Loucy (cell line): ENCODE measurements around the gene PAQR3.

ENCODE experiments used
- H2AFZ ChIP-seq: fragments of 200-600 bp; sonication (generic); 2 replicates; pipeline ENCODE4 v1.6.0; 2016; ENCODE audit warnings: antibody characterized with exemption, mild to moderate bottlenecking, low read length, moderate library complexity
- H3F3A ChIP-seq: fragments of 200-600 bp; 2 replicates; pipeline ENCODE4 v1.6.0; 2016; ENCODE audit warnings: antibody characterized with exemption, low read depth, mild to moderate bottlenecking
- H3K27me3 ChIP-seq: fragments of 200-600 bp; sonication (generic); 2 replicates; pipeline ENCODE4 v1.6.1; 2014; ENCODE audit warnings: low read length, mild to moderate bottlenecking; ENCODE audit not compliant: insufficient read depth, poor library complexity, severe bottlenecking
- H3K36me3 ChIP-seq: fragments of 200-600 bp; sonication (generic); 2 replicates; pipeline ENCODE4 v1.6.1; 2016; ENCODE audit warnings: low read length; ENCODE audit not compliant: insufficient read depth
- H3K4me1 ChIP-seq: fragments of 200-600 bp; sonication (generic); 2 replicates; pipeline ENCODE4 v1.5.1; 2014; ENCODE audit warnings: low read length, mild to moderate bottlenecking; ENCODE audit not compliant: insufficient read depth, poor library complexity, severe bottlenecking
- H3K4me2 ChIP-seq: fragments of 200-600 bp; sonication (generic); 2 replicates; pipeline ENCODE4 v1.6.0; 2014; ENCODE audit warnings: antibody characterized with exemption, low read length, low read depth, mild to moderate bottlenecking; ENCODE audit not compliant: poor library complexity, severe bottlenecking
- H3K4me3 ChIP-seq: fragments of 200-600 bp; sonication (generic); 2 replicates; pipeline ENCODE4 v1.5.1; 2014; ENCODE audit warnings: low read length, mild to moderate bottlenecking, mixed read lengths; ENCODE audit not compliant: poor library complexity, severe bottlenecking
- H3K79me2 ChIP-seq: fragments of 200-600 bp; sonication (generic); 2 replicates; pipeline ENCODE4 v1.6.1; 2014; ENCODE audit warnings: low read length; ENCODE audit not compliant: insufficient read depth
- H3K9ac ChIP-seq: fragments of 200-600 bp; sonication (generic); 2 replicates; pipeline ENCODE4 v1.6.0; 2014; ENCODE audit warnings: mild to moderate bottlenecking, low read depth, low read length, moderate library complexity; ENCODE audit not compliant: poor library complexity, severe bottlenecking
- H3K9me2 ChIP-seq: fragments of 200-600 bp; sonication (generic); replicated peaks from 2 replicates; pipeline ENCODE4 v1.6.1; 2016; ENCODE audit warnings: low read depth, low read length, mixed read lengths
- H3K9me3 ChIP-seq: fragments of 200-600 bp; sonication (generic); 2 replicates; pipeline ENCODE4 v1.6.1; 2014; ENCODE audit warnings: mild to moderate bottlenecking, antibody characterized with exemption, low read length, low read depth; ENCODE audit not compliant: insufficient read depth
- H4K20me1 ChIP-seq: fragments of 200-600 bp; sonication (generic); 2 replicates; pipeline ENCODE4 v1.6.0; 2014; ENCODE audit warnings: antibody characterized with exemption, low read length, mild to moderate bottlenecking; ENCODE audit not compliant: insufficient read depth, poor library complexity, severe bottlenecking
- CTCF ChIP-seq: fragments of 200-600 bp; sonication (generic); conservative IDR thresholded peaks from 2 replicates; pipeline ENCODE4 v1.5.1; 2014; ENCODE audit warnings: mild to moderate bottlenecking, antibody characterized with exemption, low read length
- EZH2phosphoT487 ChIP-seq: fragments of 200-600 bp; IDR thresholded peaks from 2 replicates; pipeline ENCODE4 v1.6.1; 2018; ENCODE audit warnings: antibody characterized with exemption, mild to moderate bottlenecking, moderate library complexity, borderline replicate concordance

Gene PAQR3

GRCh38 chr4:78949735-78950134 lies 10.5 kb upstream of the PAQR3 start:
- Histone ChIP-seq H3K9me2 (no peaks in the 10 kb centered on the region), H3K36me3 (no peaks in the 10 kb centered on the region), H3F3A (no peaks in the 10 kb centered on the region), H3K27me3 (no peaks in the 10 kb centered on the region), H3K9me3 (peaks cover 6% of the 10 kb centered on the region; the same call in 1 of the 2 replicates), H4K20me1 (no peaks in the 10 kb centered on the region), H3K4me1 (no peaks in the 10 kb centered on the region), H2AFZ (no peak overlapping the region), H3K79me2 (no peaks in the 10 kb centered on the region), H3K9ac (no peak overlapping the region), H3K4me3 (no peak overlapping the region), H3K4me2 (no peak overlapping the region)
- TF ChIP-seq EZH2phosphoT487 (no peak), CTCF (no peak)

- H3K27me3 ChIP-seq, result no peaks in the 10 kb centered on the region
- H3F3A ChIP-seq, result no peaks in the 10 kb centered on the region
- TF ChIP-seq EZH2phosphoT487 (no peak), CTCF (no peak)
- peaks cover 6% of the 10 kb centered on the region; the same call in 1 of the 2 replicates for H3K9me3 ChIP-seq
- H3K9ac ChIP-seq, result no peak overlapping the region
- H4K20me1 ChIP-seq, result no peaks in the 10 kb centered on the region
- no peaks in the 10 kb centered on the region for H3K4me1 ChIP-seq
- H3K79me2 ChIP-seq, result no peaks in the 10 kb centered on the region
- no peaks in the 10 kb centered on the region for H3K36me3 ChIP-seq
- no peak overlapping the region for H2AFZ ChIP-seq
- no peak overlapping the region for H3K4me3 ChIP-seq
- H3K4me2 ChIP-seq, result no peak overlapping the region
- H3K9me2 ChIP-seq, result no peaks in the 10 kb centered on the region
These were observed 6.5 kb upstream of the PAQR3 start for GRCh38 chr4:78945651-78946179.

- H3K9ac ChIP-seq, result no peak overlapping the region
- H3K4me1 ChIP-seq, result peaks cover 9% of the 10 kb centered on the region
- no peak for TF ChIP-seq EZH2phosphoT487
- no peak for TF ChIP-seq CTCF
- H3K4me3 ChIP-seq, result no peak overlapping the region
- H3K9me2 ChIP-seq, result no peaks in the 10 kb centered on the region
- H3F3A ChIP-seq, result no peaks in the 10 kb centered on the region
- H3K36me3 ChIP-seq, result no peaks in the 10 kb centered on the region
- no peak overlapping the region for H3K4me2 ChIP-seq
- H3K27me3 ChIP-seq, result no peaks in the 10 kb centered on the region
- peaks cover 9% of the 10 kb centered on the region; the same call in 1 of the 2 replicates for H3K79me2 ChIP-seq
- no peaks in the 10 kb centered on the region for H4K20me1 ChIP-seq
- H3K9me3 ChIP-seq, result peaks cover 6% of the 10 kb centered on the region; the same call in 1 of the 2 replicates
- no peak overlapping the region for H2AFZ ChIP-seq
These were observed 5.1 kb upstream of the PAQR3 start for GRCh38 chr4:78944381-78944780.
